ENCODE measurements around the gene AKR1B15.

AKR1B15 gene

GRCh38 chr7:134625550-134625949 lies 76.6 kb downstream of the AKR1B15 start:
- ATAC-seq (replicated peaks) (no peak), DNase-seq (no peak)
- Mint-ChIP-seq H3K4me1 (peaks cover 3 to 8% of the 10 kb centered on the region in 2 donors), H3K27ac (no peak overlapping the region), H3K4me3 (no peak overlapping the region), H3K36me3 (no peaks in the 10 kb centered on the region), H3K27me3 (peaks cover 28 to 38% of the 10 kb centered on the region in 2 donors), H3K9me3 (no peaks in the 10 kb centered on the region)

- no peak overlapping the region for H3K27ac Mint-ChIP-seq
- H3K4me3 Mint-ChIP-seq = no peak overlapping the region
- no peaks in the 10 kb centered on the region for H3K36me3 Mint-ChIP-seq
- DNase-seq (no peak), ATAC-seq (replicated peaks) (peak in 1 of 2 donors; percentile 39)
- H3K27me3 Mint-ChIP-seq = peaks cover 39 to 44% of the 10 kb centered on the region in 2 donors
- H3K4me1 Mint-ChIP-seq = peaks cover 3 to 8% of the 10 kb centered on the region in 2 donors
- H3K9me3 Mint-ChIP-seq = no peaks in the 10 kb centered on the region
Observed at GRCh38 chr7:134627109-134627774, 78.3 kb downstream of the AKR1B15 start.

GRCh38 chr7:134627775-134628153 lies 78.9 kb downstream of the AKR1B15 start:
- Mint-ChIP-seq H3K36me3 (no peaks in the 10 kb centered on the region), H3K9me3 (no peaks in the 10 kb centered on the region)

GRCh38 chr7:134629445-134629844 lies 80.5 kb downstream of the AKR1B15 start:
- H3K27ac Mint-ChIP-seq = no peak overlapping the region
- no peak overlapping the region for H3K4me3 Mint-ChIP-seq
- no peaks in the 10 kb centered on the region for H3K36me3 Mint-ChIP-seq
- H3K4me1 Mint-ChIP-seq = peaks cover 3 to 8% of the 10 kb centered on the region in 2 donors
- H3K9me3 Mint-ChIP-seq = no peaks in the 10 kb centered on the region
- ATAC-seq (replicated peaks) = no peak
- DNase-seq = no peak
- H3K27me3 Mint-ChIP-seq = peaks cover 30% of the 10 kb centered on the region in 2 donors

More at GRCh38 chr7:134627775-134628153, 78.9 kb downstream of the AKR1B15 start:
- Mint-ChIP-seq H3K27me3 (peaks cover 34 to 39% of the 10 kb centered on the region in 2 donors), H3K4me1 (peaks cover 3 to 8% of the 10 kb centered on the region in 2 donors), H3K4me3 (no peak overlapping the region), H3K27ac (no peak overlapping the region)
- ATAC-seq (replicated peaks) = no peak
- no peak for DNase-seq

Data from stimulated activated naive B cell treated with anti-CD40 and anti-IgM and Interleukin-4, amounts not matched to agents 10 μg/mL and 1 μg/mL and 100 μg/mL, for 72 hours (primary cell).